ENCODE data around the gene PAK1IP1.

GRCh38 chr6:10725716-10726115, 30.9 kb downstream of the PAK1IP1 start:
- TF ChIP-seq POLR2A (IDR thresholded peaks at IDR 0.05) (no peak), CTCF (IDR thresholded peaks at IDR 0.05) (no peak)
